AG04450 (cell line): ENCODE data around the gene NUP153. TPM values are rescaled to one million over a fixed set of nuclear protein-coding genes. Genes with fewer than 3 reads are reported as not detected.

Experiments used
- CTCF ChIA-PET: fragments of 300-600, 350-600 bp; formaldehyde crosslinking; extraction: SDS; loops from one replicate; lab custom pipeline; 2022; ENCODE audit warnings: antibody characterized with exemption, inconsistent platforms; lab: Charles Lee
- POLR2A ChIA-PET: fragments of 350-600 bp; formaldehyde crosslinking; extraction: SDS; loops from one replicate; lab custom pipeline; 2021; ENCODE audit warnings: antibody characterized with exemption, inconsistent platforms; lab: Yijun Ruan, JAX
- DNase-seq: peaks from one replicate; pipeline ENCODE4 v3.0.0-alpha.2; 2011; ENCODE audit warnings: low read depth, low spot score
- H3K27ac ChIP-seq: one replicate; pipeline ENCODE4 v1.5.1; 2012; ENCODE audit warnings: low read depth, low read length, control low read depth
- H3K27me3 ChIP-seq: one replicate; pipeline ENCODE4 v1.6.0; 2012; ENCODE audit warnings: low read length; ENCODE audit not compliant: control insufficient read depth, insufficient read depth
- H3K4me3 ChIP-seq: 2 replicates; pipeline ENCODE4 v1.5.1; 2011; ENCODE audit warnings: mild to moderate bottlenecking, low read depth, low read length, control low read depth
- H3K9me3 ChIP-seq: 2 replicates; pipeline ENCODE4 v1.5.1; 2012; ENCODE audit warnings: low read length; ENCODE audit not compliant: control insufficient read depth, insufficient read depth
- CTCF ChIP-seq: IDR thresholded peaks from 2 replicates; pipeline ENCODE4 v1.5.1; 2011; ENCODE audit warnings: low read depth, low read length, control low read depth, inconsistent platforms
- polyA plus RNA-seq: library from polyadenylated mRNA; depleted of rRNA; stranded (reverse); fragments of >200 nt; gene quantifications from 2 replicates; pipeline ENCODE4 v1.2.3, GENCODE V29; 2011

NUP153 gene
- polyA plus RNA-seq, 1 experiment, result 35.2 TPM

GRCh38 chr6:17599877-17600526 lies 106.7 kb downstream of the NUP153 start, which contains the start of gene FAM8A1:
FAM8A1 (plus strand) TSS chr6:17600302; CDS start chr6:17600410, 108 bp downstream.
- no peaks in the 10 kb centered on the region for H3K27me3 ChIP-seq
- peak within 1 kb of the TSS; percentile 65 for H3K27ac ChIP-seq
- peaks cover 3% of the 10 kb centered on the region; the same call in 1 of the 2 replicates for H3K9me3 ChIP-seq
- peak; percentile 44 for DNase-seq
- ChIA-PET CTCF (interaction anchor here (0.5 to 1.6 kb wide), 6 partner anchors 16 to 439 kb away, joined by 3 to 8 read pairs (median 4); no protein-coding TSS in a partner anchor), POLR2A (interaction anchor here (0.6 to 1.4 kb wide), 7 partner anchors 10 to 210 kb away, joined by 3 to 10 read pairs (median 4); no protein-coding TSS in a partner anchor)
- peak; percentile 72 for TF ChIP-seq CTCF
- peak within 1 kb of the TSS; percentile 88 for H3K4me3 ChIP-seq

GRCh38 chr6:17596085-17596484 lies 110.6 kb downstream of the NUP153 start:
- Histone ChIP-seq H3K4me3 (no peak overlapping the region), H3K9me3 (peaks cover 3% of the 10 kb centered on the region; the same call in 1 of the 2 replicates), H3K27me3 (no peaks in the 10 kb centered on the region), H3K27ac (no peak overlapping the region)
- POLR2A ChIA-PET, result no interaction called here
- DNase-seq, result no peak
- CTCF ChIA-PET, result no interaction called here
- no peak for TF ChIP-seq CTCF

GRCh38 chr6:17593246-17593645 lies 113.5 kb downstream of the NUP153 start:
- Histone ChIP-seq H3K27ac (no peak overlapping the region), H3K9me3 (no peaks in the 10 kb centered on the region), H3K27me3 (no peaks in the 10 kb centered on the region), H3K4me3 (no peak overlapping the region)
- ChIA-PET POLR2A (no interaction called here), CTCF (no interaction called here)
- TF ChIP-seq CTCF, result no peak
- no peak for DNase-seq

GRCh38 chr6:17591287-17591686 lies 115.4 kb downstream of the NUP153 start:
- Histone ChIP-seq H3K27me3 (no peaks in the 10 kb centered on the region), H3K9me3 (no peaks in the 10 kb centered on the region), H3K4me3 (no peak overlapping the region), H3K27ac (no peak overlapping the region)
- no peak for TF ChIP-seq CTCF
- CTCF ChIA-PET, result no interaction called here
- POLR2A ChIA-PET, result no interaction called here
- no peak for DNase-seq
